Measurements from ENCODE around the gene FGF21.
A peak's percentile ranks its signal among the peaks of the same experiment; 100 is the strongest.

Gene FGF21

DNA sequence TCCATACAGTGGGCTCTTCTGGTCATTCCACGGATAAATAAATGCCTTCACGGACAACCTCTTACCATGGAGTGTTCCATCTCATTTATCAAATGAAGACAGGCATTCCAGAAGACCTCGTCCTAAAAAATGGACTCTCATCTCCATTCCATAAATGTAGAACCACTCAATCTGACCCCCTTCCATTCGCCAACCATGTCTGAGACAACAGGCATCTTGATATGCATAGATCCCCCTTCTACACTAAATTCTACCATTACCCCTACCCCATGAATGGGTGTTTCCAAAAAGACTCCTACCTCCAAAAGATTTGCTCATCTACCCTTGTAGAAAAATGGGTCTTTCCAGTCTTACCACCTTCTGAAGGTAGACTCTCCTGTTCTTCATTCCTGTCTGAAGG is 23.9 kb upstream of the FGF21 start:
- no peak for DNase-seq

DNA sequence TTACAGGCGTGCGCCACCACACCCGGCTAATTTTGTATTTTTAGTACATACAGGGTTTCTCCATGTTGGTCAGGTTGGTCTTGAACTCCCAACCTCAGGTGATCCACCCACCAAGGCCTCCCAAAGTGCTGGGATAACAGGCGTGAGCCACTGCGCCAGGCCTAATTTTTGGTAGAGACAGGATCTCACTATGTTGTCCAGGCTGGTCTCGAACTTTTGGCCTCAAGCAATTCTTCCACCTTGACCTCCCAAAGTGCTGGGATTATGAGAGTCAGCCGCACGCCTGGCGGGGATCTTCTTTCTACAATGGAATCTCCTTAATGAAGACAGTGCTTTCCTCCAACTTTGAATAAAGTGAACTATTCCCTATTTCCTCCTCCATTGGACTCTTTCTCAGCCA is 20.7 kb upstream of the FGF21 start:
- no peak for DNase-seq

DNA sequence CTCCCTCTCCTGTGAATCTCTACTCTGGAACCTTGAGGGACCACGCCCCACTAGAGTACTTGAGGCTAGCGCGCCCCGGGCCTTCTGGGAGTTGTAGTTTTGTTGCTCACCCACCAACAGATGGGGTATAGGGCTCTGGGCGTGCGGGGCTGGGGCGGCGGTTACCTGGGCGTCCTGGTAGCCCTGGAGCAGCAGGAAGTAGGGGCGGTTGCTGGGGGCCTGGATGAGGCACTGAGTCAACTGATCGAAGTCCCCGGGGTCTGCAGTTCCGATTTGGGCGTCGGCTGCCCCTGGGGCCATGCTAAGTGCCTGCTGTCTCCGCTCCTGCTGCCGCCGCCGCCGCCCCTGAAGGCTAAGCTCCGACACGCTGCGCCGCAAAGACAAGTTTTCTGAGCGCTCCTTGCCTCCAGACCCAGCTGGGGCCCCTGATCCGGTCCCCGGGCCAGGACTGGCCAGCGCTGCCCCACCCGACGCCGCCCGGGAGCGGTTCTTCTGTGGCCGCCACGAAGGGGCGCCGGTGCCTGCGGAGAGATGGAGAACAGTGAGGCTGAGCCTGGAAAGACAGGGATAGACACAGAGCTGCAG is 20.2 kb upstream of the FGF21 start:
- DNase-seq: peak; percentile 95

DNA sequence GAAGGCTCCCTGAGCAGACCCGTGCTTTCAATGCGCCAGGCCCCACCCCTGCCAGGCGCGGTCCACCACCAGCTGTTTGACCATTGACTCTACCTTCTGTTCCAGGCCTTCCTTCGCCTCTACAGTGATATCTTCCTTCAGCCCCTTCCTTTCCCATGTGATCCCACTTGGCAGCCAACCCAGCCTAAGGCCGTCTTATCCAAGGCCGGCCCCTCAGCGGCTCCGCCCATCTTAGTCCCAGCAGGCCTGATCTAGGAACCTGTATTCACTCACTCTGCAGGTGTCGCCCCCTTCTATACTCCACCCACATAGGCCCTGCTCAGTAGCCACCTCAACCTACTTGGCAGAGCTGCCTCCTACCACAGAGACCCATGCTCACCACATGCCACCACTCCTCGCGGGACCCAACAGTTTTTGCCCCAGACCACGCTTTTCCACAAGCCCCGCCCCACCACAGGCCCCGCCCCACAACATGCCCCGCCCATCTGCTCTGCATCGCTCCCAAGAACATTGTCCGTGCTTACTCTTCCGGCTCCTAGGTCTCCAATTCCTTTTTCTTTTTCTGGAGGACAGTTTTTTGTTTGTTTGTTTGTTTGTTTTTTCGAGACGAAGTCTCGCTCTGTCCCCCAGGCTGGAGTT is 17.8 kb upstream of the FGF21 start:
- peak; percentile 69 for DNase-seq

DNA sequence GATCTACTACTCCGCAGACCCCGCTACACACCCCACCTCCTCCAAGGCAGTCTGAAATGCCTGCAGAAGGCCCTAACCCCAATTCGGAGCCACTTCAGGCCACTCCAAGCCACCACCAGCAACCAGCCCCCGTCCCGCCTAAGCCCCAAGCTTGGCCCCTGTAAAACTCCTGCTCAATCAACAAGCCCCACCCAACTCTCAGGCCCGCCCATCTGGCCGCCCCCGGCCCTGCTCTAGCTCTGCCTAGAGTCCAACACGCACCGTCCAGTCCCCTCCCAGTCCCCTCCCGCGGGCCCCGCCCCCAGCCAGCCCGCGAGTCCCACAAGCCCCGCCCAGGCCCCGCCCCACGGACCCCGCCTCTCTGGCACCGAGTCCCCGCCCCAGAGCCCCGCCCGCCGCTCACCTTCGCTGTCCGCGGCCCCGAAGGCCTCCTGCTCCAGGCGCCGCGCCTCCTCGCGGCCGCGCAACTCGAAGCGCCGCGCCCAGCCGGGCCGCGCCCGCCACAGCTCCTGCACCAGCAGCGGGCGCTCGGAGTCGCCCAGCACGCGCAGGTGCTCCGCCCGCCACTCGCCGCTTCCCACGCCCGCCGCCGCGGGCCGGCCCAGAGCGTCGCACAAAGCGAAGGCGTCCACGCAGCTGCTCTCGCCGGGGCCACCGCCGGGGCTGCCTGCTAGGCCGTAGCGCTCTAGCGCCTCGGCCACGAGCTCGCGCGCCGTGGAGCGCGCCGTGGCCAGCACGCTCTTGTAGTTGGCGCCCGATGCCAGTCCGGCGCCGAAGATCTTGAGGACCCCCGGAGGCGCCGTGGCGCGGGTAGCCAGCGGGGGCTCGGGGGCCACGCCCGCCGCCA is 16.5 kb upstream of the FGF21 start:
- peak; percentile 98 for DNase-seq

DNA sequence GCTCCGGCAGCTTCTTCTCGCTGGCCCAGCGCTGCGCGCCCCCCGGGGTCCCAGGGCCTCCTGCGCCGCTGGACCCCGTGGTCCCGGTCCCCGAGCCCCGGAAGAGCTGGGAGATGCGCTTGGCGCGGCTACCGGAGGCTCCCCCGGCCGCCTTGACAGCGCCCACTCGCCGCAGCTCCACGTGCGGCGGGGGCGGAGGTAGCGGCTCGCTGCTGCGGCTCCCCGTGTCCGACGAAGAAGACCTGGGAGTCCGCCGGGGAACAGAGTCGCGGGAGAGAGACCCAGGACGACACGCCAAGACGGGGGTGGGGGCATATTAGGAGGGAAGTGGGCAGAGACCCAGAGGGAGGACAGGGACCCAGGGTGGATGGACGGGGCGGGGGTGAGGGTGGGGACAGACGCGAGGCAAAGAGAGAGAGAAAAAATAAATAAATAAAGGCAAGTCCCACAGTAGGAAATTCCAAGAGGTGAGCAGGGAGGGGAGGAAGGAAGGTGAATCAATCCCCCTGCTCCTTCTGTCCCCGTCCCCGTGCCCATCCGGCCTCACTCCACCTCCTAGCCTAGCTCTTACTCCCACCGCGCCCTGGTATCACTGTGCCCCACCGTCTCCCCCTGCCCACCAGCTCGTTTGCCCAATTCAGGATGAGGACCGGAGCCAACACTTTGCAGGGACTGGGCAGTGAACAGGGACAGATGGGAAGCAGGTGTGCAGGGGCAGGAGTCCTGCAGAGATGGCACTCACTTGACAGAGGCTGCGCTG is 15.7 kb upstream of the FGF21 start:
- peak; percentile 49 for DNase-seq

DNA sequence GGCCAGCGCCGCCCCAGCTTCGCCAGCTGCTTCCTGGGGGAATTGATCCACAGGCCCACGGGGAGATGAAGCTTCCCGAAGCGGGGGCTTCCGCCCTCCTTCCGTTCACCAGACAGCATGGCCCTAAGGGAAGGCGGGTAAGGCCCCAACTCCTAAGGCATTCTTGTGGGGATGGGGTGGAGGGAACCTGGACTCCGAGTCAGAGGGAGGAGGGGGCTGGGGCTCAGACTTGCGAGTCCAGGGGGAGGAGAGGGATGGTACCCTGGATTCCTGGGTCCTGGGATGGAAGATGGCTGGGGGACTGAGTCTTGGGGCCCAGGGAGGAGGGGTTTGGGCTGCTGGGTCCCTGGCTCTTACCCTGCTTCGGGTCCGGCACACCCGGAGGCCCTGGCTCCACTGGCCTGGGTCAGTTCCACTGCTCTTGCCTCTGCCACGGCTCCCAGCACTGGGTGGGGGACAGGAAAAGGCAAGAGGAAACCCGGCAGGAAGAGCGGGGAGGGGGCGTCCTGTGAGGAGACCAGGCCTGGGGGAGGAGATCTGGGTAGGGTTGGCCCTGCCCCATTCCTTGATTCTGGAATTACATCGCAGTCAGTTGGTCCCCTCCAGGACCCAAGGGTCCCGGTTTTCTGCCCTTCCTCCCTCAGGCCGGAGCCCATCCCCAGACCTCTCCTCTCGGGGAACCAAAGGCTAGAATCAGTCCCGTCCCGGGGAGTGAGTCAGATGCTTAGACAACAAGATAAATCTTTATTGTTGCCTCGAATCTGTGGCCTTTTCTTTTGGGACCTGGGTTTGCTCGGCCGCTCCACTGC is 15.0 kb upstream of the FGF21 start, which contains the start of gene RASIP1:
TSS of gene RASIP1 (minus strand) at position 447 of the 809 bp plus-strand sequence. CDS start at position 119, 328 bp downstream.
- no peak for DNase-seq

DNA sequence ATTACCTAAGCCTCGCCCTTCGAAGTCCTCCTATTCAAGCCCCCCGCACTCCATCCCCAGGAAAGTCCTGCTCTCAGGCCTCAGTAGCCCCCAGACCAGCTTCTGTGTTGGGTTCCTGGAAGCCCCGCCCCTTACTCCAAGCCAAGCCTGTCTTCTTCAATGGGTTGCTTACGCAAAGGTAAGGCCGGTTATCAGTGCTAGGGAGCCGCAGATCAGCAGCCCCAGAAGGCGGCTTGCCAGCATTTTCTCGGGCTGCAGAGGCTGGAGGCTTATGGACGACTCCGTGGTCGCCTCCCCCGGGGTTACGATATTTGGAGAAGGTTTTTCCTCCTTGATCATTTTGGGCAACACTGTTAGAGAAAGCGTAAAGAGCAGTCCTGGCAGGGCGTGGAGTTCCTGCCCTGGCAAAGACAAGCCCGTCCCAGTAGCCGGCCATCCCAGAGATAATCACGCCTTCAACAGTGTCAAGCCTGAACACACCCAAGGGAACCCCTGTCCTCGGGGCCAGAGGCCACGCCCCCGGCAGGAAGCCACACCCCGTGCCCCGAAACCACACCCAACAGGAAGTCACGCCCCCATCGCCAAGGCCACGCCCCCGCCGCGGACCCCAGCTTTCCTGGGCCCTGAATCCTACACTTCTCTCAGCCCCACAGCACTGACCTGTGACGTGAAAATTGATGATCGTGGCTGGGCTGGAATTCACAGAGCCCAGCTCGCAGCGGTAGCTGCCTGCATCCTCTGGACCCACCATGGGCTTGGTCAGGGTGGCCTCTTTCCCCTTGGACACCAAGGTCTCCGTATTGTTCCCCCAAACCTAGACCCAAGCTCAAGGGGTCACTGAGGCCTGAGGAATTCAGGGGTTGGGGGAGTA is 14.0 kb upstream of the FGF21 start:
- DNase-seq: peak; percentile 51

DNA sequence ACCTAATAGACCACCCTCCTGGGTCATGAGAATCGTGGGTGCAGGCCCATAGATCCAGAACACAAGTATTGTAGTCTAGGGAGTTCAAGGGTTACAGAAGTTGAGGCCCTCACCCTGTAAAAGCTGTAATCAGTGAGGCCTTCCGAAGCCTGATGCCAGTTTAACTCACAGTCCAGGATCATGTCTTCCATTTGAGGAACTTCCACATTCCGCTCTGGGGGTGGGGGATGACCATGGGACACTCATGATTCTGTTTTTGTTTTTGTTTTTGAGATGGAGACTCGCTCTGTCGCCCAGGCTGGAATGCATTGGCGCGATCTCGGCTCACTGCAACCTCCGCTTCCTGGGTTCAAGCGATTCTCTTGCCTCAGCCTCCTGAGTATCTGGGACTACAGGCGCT is 13.2 kb upstream of the FGF21 start:
- no peak for DNase-seq

DNA sequence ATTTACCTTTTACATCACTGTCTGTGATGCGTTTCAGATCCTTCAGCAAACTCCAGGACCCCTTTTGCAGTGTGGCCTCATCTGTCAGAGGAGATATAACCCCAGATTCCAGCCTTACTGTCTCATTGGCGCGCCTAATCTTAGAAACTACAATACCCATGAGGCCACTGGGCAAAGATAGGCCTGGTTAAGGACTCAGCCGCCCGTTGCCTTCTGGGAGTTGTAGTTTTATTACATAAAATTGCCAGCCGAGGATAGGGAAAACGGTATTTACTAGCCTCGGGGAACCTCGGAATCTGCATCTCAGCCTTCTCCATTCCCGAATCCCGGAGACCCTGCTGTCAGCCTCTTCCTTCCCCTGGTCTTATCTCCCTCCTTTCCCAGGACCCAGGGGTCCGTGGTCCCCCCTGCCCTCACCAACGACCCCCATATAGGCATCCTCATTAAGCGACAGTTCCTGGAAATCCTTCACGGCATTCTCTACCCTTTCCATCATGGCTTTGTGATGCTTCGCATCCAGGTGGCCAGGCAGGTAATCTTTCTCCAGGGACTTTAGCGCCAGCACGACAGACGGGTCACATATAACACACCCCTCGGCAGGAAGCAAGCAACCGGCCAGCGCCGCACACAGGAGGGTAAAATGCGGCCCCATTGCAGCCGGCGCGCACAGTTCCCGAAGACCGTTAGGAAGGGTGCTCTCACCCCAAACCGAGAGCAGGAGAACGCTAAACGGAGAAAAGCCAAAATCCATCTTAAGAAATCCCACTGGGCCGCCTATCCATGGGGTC is 9.9 kb upstream of the FGF21 start:
- peak; percentile 90 for DNase-seq

DNA sequence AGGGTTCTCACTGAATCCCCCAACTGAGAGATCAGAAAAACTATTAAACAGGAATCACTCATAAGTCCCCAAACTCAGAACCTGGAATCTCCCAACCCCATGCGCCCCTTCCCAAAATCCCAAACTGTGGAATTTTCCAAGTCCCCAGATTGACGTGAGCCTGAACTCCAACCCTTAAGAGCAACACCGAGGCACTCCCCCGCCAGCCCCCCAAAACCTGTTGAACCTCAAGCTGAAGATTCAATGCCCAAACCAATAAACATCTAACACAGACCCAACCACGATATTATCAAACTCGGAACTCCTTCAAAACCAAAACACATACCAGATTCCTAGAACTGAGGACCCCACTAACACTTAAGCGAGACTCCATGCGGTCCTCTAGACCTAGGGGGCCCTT is 9.2 kb upstream of the FGF21 start:
- no peak for DNase-seq

DNA sequence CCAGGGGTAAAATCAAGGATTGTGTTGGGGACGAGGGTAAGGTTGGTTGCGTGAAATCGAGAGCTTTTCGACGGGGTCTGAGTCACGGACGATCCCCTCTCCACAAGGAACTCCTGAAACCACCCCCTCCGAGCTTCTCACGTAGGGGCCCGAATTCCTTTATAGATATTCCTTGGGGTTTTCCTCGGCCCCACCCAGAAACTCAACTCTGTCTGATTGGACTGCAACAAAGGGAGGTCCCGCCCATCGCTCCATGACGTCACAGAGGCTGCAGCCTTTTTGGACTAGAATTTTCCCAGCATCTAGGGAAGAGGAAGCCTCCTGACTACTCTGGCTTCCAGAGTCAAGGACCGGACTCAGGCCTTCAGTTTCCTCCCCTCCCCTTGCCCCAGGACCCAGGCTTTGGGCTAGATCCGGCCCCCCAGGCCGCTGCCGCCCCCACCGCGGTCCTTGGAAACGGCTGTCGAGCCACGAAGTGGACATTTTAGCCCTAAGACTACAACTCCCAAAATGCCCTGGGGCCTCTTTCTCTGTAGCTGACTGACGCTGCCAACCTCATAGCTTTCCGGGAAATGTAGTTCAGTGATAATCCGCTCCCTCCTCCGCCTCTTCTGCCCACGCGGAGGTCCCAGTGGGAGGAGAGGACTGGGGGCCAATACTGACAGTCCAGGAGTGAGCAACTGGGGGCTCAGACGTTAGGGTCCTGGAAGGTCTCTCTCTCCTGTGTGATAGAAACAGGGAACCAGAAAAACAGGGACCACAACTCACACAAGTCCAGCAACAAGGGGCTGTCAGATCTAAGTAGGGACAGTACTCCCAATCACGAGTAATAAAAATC is 8.4 kb upstream of the FGF21 start, which contains the start of gene IZUMO1:
TSS of gene IZUMO1 (minus strand) at position 172 of the 838 bp plus-strand sequence. CDS start 1,050 bp downstream, outside the sequence.
- peak; percentile 96 for DNase-seq

DNA sequence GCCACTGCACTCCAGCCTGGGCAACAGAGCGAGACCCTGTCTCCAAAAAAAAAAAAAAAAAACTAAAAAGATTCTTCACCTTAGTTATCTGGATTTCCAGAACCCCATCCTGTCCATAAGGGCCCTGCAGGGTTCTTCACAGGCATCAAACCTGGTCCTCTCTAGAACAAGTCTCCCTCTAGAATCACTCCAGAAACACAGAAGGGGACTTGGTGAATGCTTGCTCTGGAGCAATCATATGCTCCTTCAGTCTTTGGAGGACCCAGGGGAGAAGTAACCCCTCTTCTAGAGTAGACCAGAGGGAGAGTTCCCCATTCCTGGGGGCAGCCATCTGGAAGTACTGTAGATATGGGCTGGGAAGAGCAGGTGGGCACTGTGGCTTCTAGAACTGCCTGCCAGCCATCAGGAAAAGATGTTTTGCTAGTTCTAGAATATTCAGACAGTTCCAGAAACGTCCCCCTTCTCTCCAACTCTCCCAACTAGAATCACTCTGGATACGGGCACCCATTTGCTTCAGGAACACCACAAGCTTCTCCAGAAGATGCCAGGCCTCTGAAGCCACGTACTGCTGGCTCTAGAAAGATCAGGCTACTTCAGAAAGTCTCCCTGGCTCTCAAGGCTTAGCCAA is 5.6 kb upstream of the FGF21 start:
- no peak for DNase-seq

DNA sequence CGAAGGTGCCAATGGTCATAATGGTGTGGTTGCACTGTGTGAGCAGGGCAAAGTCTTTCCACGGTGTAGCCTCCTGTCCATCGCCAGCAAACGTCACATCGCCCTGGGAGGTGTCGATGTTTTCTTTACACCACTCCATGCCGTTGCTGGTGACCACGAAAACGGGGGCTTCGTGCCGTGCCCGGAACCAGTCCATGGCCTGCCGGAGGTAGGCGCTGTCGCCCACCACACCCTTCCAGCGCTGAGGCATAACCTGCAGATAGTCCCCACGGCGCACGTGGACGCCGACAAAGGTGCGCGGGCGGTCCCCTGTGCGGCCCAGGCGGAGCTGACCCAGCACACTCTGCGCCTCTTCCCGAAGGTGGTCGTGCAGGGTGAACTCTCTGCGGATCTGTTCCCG is 5.0 kb upstream of the FGF21 start:
- no peak for DNase-seq

DNA sequence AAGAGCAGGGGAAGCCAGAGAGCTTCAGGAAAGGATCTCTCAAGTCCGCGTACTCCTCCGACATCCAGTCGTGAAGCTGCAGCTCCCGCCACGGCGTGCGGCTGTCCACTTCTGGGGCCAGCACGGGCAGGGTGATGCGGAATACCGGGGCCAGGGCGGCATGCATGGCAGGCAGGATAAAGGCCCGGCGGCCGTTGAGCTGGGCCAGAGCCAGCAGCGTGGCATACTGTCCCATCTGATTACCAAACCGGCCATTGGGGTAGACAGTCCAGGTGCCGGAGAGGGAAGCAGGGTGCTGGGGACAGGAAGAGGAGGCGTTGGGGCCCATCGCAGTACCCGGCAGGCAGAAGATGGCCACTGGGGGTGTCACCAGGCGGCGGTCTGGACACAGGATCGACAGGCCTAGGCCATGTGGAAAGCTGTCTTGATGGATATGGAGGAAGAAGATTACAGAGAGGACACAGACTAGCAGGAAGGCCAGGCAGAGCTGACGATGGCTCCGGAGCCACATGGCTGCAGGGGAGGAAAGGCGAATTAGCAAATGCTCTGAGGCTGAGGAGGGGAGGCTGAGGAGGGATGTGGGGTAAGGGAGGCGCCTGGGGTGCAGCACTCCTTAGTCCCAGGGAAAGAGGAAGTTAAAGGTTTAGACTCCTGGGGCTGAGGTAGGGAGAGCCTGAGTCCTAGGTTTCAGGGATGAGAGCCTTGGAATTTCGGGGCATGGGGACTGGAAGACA is 4.4 kb upstream of the FGF21 start:
- no peak for DNase-seq

DNA sequence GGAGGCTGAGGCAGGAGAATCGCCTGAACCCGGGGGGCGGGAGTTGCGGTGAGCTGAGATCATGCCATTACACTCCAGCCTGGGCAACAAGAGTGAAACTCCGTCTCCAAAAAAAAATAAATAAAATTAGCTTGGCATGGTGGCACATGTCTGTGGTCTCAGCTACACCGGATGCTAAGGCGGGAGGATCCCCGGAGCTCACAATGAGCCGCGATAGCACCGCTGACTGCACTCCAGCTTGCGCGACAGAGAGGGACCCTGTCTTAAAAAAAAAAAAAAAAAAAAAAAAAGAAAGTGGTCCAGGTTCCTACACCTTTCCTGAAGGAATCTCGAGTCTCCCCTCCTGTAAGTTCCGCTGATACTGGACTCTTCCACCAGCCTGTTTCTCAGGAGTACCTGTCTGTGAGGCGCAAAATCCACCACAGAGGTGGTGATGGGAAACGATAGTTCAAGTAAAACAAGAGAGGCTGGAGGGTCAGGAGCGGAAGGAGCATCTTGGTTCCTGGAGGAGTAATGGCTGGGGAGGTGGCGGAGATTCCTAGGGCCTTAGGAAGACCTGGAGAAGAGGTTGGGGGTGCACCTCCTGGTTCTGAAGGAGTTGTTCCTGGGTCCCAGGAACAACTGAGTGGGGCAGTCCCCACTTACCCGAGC is 3.4 kb upstream of the FGF21 start:
- DNase-seq: no peak
